ENCODE data around the gene ARL4C. TPM values are rescaled to one million over a fixed set of nuclear protein-coding genes. Genes with fewer than 3 reads are reported as not detected.

ARL4C gene
- total RNA-seq, 6 donors from 2014 or later: 16.6 to 33.1 (median 20.1) TPM

- Histone ChIP-seq H3K36me3 (no peaks in the 10 kb centered on the region), H3K4me3 (no peak overlapping the region), H3K27ac (no peak overlapping the region), H3K27me3 (no peaks in the 10 kb centered on the region), H3K4me1 (no peaks in the 10 kb centered on the region), H3K9me3 (peaks cover 0 to 12% (median 6%) of the 10 kb centered on the region in 4 donors)
- WGBS, 2 donors: 65 to 70% methylated on average over 8 of the region's 8 CpGs
- no peak for DNase-seq
- TF ChIP-seq POLR2AphosphoS5 (IDR thresholded peaks at IDR 0.05): no peak
- ATAC-seq (ENCODE audit: low FRiP score in 2 of 2): no peak
Measured at GRCh38 chr2:234528410-234529148, 31.7 kb upstream of the ARL4C start.

- 93 to 94% methylated on average over 3 of the region's 3 CpGs for WGBS, 2 donors
- DNase-seq (no peak), ATAC-seq (ENCODE audit: low FRiP score in 2 of 2) (no peak)
- H3K9me3 ChIP-seq: peaks cover 0 to 12% (median 6%) of the 10 kb centered on the region in 4 donors
- TF ChIP-seq EP300 (IDR thresholded peaks at IDR 0.05) (no peak), POLR2AphosphoS5 (IDR thresholded peaks at IDR 0.05) (no peak), POLR2A (IDR thresholded peaks at IDR 0.05) (no peak)
- TF ChIP-seq, protein P1, sequence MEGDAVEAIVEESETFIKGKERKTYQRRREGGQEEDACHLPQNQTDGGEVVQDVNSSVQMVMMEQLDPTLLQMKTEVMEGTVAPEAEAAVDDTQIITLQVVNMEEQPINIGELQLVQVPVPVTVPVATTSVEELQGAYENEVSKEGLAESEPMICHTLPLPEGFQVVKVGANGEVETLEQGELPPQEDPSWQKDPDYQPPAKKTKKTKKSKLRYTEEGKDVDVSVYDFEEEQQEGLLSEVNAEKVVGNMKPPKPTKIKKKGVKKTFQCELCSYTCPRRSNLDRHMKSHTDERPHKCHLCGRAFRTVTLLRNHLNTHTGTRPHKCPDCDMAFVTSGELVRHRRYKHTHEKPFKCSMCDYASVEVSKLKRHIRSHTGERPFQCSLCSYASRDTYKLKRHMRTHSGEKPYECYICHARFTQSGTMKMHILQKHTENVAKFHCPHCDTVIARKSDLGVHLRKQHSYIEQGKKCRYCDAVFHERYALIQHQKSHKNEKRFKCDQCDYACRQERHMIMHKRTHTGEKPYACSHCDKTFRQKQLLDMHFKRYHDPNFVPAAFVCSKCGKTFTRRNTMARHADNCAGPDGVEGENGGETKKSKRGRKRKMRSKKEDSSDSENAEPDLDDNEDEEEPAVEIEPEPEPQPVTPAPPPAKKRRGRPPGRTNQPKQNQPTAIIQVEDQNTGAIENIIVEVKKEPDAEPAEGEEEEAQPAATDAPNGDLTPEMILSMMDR (IDR thresholded peaks at IDR 0.05): no peak
- H3K4me3 ChIP-seq: no peak overlapping the region
- no peaks in the 10 kb centered on the region for H3K4me1 ChIP-seq
- H3K27ac ChIP-seq: no peak overlapping the region
- no peaks in the 10 kb centered on the region for H3K27me3 ChIP-seq
- no peaks in the 10 kb centered on the region for H3K36me3 ChIP-seq
Measured at GRCh38 chr2:234526711-234527110, 29.8 kb upstream of the ARL4C start.

- Histone ChIP-seq H3K4me3 (no peak overlapping the region), H3K27me3 (no peaks in the 10 kb centered on the region), H3K4me1 (no peaks in the 10 kb centered on the region), H3K27ac (no peak overlapping the region), H3K9me3 (peaks cover 0 to 12% (median 6%) of the 10 kb centered on the region in 4 donors), H3K36me3 (no peaks in the 10 kb centered on the region)
- no peak for TF ChIP-seq POLR2A (IDR thresholded peaks at IDR 0.05)
- TF ChIP-seq EP300 (IDR thresholded peaks at IDR 0.05): no peak
- no peak for TF ChIP-seq POLR2AphosphoS5 (IDR thresholded peaks at IDR 0.05)
- TF ChIP-seq, protein P1 (IDR thresholded peaks at IDR 0.05): no peak
- no peak for DNase-seq
- 79% methylated on average over 2 of the region's 2 CpGs for WGBS, 2 donors
- no peak for ATAC-seq (ENCODE audit: low FRiP score in 2 of 2)
Measured at GRCh38 chr2:234521536-234521935, 24.7 kb upstream of the ARL4C start.

GRCh38 chr2:234518986-234519642 lies 22.2 kb upstream of the ARL4C start:
- Histone ChIP-seq H3K4me3 (no peak overlapping the region), H3K4me1 (no peaks in the 10 kb centered on the region), H3K36me3 (no peaks in the 10 kb centered on the region), H3K9me3 (peaks cover 0 to under 1% (median 0%) of the 10 kb centered on the region in 4 donors), H3K27ac (no peak overlapping the region), H3K27me3 (no peaks in the 10 kb centered on the region)
- DNase-seq (no peak), ATAC-seq (ENCODE audit: low FRiP score in 2 of 2) (no peak)
- 86 to 89% methylated on average over 5 of the region's 5 CpGs for WGBS, 2 donors
- TF ChIP-seq, protein P1 (IDR thresholded peaks at IDR 0.05): no peak
- no peak for TF ChIP-seq EP300 (IDR thresholded peaks at IDR 0.05)
- TF ChIP-seq POLR2A (IDR thresholded peaks at IDR 0.05): no peak
- no peak for TF ChIP-seq POLR2AphosphoS5 (IDR thresholded peaks at IDR 0.05)

GRCh38 chr2:234517971-234518370 lies 21.1 kb upstream of the ARL4C start:
- DNase-seq (no peak), ATAC-seq (ENCODE audit: low FRiP score in 2 of 2) (no peak)
- Histone ChIP-seq H3K36me3 (no peaks in the 10 kb centered on the region), H3K4me3 (no peak overlapping the region), H3K4me1 (no peaks in the 10 kb centered on the region), H3K27ac (no peak overlapping the region), H3K27me3 (no peaks in the 10 kb centered on the region), H3K9me3 (no peaks in the 10 kb centered on the region)
- TF ChIP-seq EP300 (IDR thresholded peaks at IDR 0.05) (no peak), POLR2AphosphoS5 (IDR thresholded peaks at IDR 0.05) (no peak), POLR2A (IDR thresholded peaks at IDR 0.05) (no peak)
- TF ChIP-seq, protein P1 (IDR thresholded peaks at IDR 0.05): no peak
- WGBS, 2 donors: 74 to 83% methylated on average over 8 of the region's 8 CpGs
